Measurements from ENCODE around the gene STXBP6.

STXBP6 gene

GRCh38 chr14:24828486-24828885 lies 221.5 kb downstream of the STXBP6 start:
- DNase-seq (ENCODE audit: low read depth in 1 of 2, low spot score in 1 of 2): no peak
- TF ChIP-seq REST (IDR thresholded peaks at IDR 0.05; ENCODE audit: insufficient replicate concordance, low read depth) (no peak), GABPA (IDR thresholded peaks at IDR 0.05; ENCODE audit: low read depth) (no peak), POLR2AphosphoS5 (IDR thresholded peaks at IDR 0.05; ENCODE audit: low read depth) (no peak)
- Histone ChIP-seq H3K27me3 (ENCODE audit: insufficient read depth, poor library complexity, severe bottlenecking) (no peaks in the 10 kb centered on the region), H3K27ac (replicated peaks) (no peak overlapping the region), H3K4me3 (replicated peaks; ENCODE audit: insufficient read depth, low read length) (no peak overlapping the region)

- no peak overlapping the region for H3K27ac ChIP-seq (replicated peaks)
- DNase-seq (ENCODE audit: low read depth in 1 of 2, low spot score in 1 of 2): no peak
- peaks cover 2% of the 10 kb centered on the region for H3K27me3 ChIP-seq (ENCODE audit: insufficient read depth, poor library complexity, severe bottlenecking)
- no peak overlapping the region for H3K4me3 ChIP-seq (replicated peaks; ENCODE audit: insufficient read depth, low read length)
- TF ChIP-seq POLR2AphosphoS5 (IDR thresholded peaks at IDR 0.05; ENCODE audit: low read depth) (no peak), GABPA (IDR thresholded peaks at IDR 0.05; ENCODE audit: low read depth) (no peak), REST (IDR thresholded peaks at IDR 0.05; ENCODE audit: insufficient replicate concordance, low read depth) (no peak), SPI1 (IDR thresholded peaks at IDR 0.05; ENCODE audit: borderline replicate concordance, low read depth) (no peak), CTCF (IDR thresholded peaks at IDR 0.05; ENCODE audit: insufficient read depth, low read length) (no peak)
Measured at GRCh38 chr14:24826390-24826789, 223.6 kb downstream of the STXBP6 start.

- TF ChIP-seq REST (IDR thresholded peaks at IDR 0.05; ENCODE audit: insufficient replicate concordance, low read depth) (no peak), SPI1 (IDR thresholded peaks at IDR 0.05; ENCODE audit: borderline replicate concordance, low read depth) (no peak), GABPA (IDR thresholded peaks at IDR 0.05; ENCODE audit: low read depth) (no peak), CTCF (IDR thresholded peaks at IDR 0.05; ENCODE audit: insufficient read depth, low read length) (no peak), POLR2AphosphoS5 (IDR thresholded peaks at IDR 0.05; ENCODE audit: low read depth) (no peak)
- Histone ChIP-seq H3K27me3 (ENCODE audit: insufficient read depth, poor library complexity, severe bottlenecking) (peaks cover 2% of the 10 kb centered on the region), H3K4me3 (replicated peaks; ENCODE audit: insufficient read depth, low read length) (no peak overlapping the region), H3K27ac (replicated peaks) (no peak overlapping the region)
- DNase-seq (ENCODE audit: low read depth in 1 of 2, low spot score in 1 of 2): no peak
Measured at GRCh38 chr14:24820616-24821015, 229.3 kb downstream of the STXBP6 start.
